ENCODE data around the gene ZNF423. TPM values are rescaled to one million over a fixed set of nuclear protein-coding genes. Genes with fewer than 3 reads are reported as not detected.

Gene ZNF423
- total and polyA plus RNA-seq, 7 donors = 2.3 to 30.7 (median 14.4) TPM

- Histone ChIP-seq H3K27me3 (ENCODE audit: insufficient read depth in 3 of 3, low read length in 2 of 3) (no peaks in the 10 kb centered on the region), H3K9me3 (no peaks in the 10 kb centered on the region), H3K4me3 (no peak overlapping the region), H3K36me3 (ENCODE audit: insufficient read depth in 1 of 2, low read depth in 1 of 2) (peaks cover 0 to 26% of the 10 kb centered on the region in 2 donors), H3K4me1 (peaks cover 6% of the 10 kb centered on the region), H3K27ac (no peak overlapping the region)
- no peak for TF ChIP-seq CTCF (IDR thresholded peaks at IDR 0.05)
- intact Hi-C loops (cut with DNase I) = no loop called here
- ATAC-seq = no peak
- WGBS, 3 donors = 84 to 91% (median 90%) methylated on average over 9 of the region's 9 CpGs
- DNase-seq = no peak
Observed at GRCh38 chr16:49632086-49632794, 223.7 kb downstream of the ZNF423 start.

GRCh38 chr16:49631187-49632041, 224.5 kb downstream of the ZNF423 start:
- H3K9me3 ChIP-seq = no peaks in the 10 kb centered on the region
- DNase-seq (no peak), ATAC-seq (peak in 1 of 4 donors; percentile 34)
- TF ChIP-seq CTCF (IDR thresholded peaks at IDR 0.05) = no peak
- H3K4me3 ChIP-seq = no peak overlapping the region
- intact Hi-C loops (cut with DNase I) = no loop called here
- 49 to 59% (median 55%) methylated on average over 5 of the region's 5 CpGs for whole genome bisulfite sequencing, 3 donors
- no peaks in the 10 kb centered on the region for H3K27me3 ChIP-seq (ENCODE audit: insufficient read depth in 3 of 3, low read length in 2 of 3)
- H3K36me3 ChIP-seq (ENCODE audit: insufficient read depth in 1 of 2, low read depth in 1 of 2) = peaks cover 0 to 17% of the 10 kb centered on the region in 2 donors
- peaks cover 6% of the 10 kb centered on the region for H3K4me1 ChIP-seq
- no peak overlapping the region for H3K27ac ChIP-seq

GRCh38 chr16:49630783-49631182, 225.1 kb downstream of the ZNF423 start:
- WGBS, 3 donors = 92 to 95% (median 94%) methylated on average over 4 of the region's 4 CpGs
- Histone ChIP-seq H3K27me3 (ENCODE audit: insufficient read depth in 3 of 3, low read length in 2 of 3) (no peaks in the 10 kb centered on the region), H3K4me3 (no peak overlapping the region), H3K27ac (no peak overlapping the region), H3K4me1 (peaks cover 6% of the 10 kb centered on the region), H3K9me3 (no peaks in the 10 kb centered on the region), H3K36me3 (ENCODE audit: insufficient read depth in 1 of 2, low read depth in 1 of 2) (peaks cover 0 to 16% of the 10 kb centered on the region in 2 donors)
- intact Hi-C loops (cut with DNase I) = no loop called here
- ATAC-seq (no peak), DNase-seq (no peak)
- TF ChIP-seq CTCF (IDR thresholded peaks at IDR 0.05) = no peak

GRCh38 chr16:49629851-49630250, 226.1 kb downstream of the ZNF423 start:
- H3K27ac ChIP-seq = no peak overlapping the region
- peaks cover 6% of the 10 kb centered on the region for H3K4me1 ChIP-seq
- 97 to 100% (median 98%) methylated on average over 7 of the region's 7 CpGs for WGBS, 3 donors
- ATAC-seq (no peak), DNase-seq (no peak)
- H3K36me3 ChIP-seq (ENCODE audit: insufficient read depth in 1 of 2, low read depth in 1 of 2) = peaks cover 0 to 16% of the 10 kb centered on the region in 2 donors
- intact Hi-C loops (cut with DNase I) = no loop called here
- H3K4me3 ChIP-seq = no peak overlapping the region
- no peak for TF ChIP-seq CTCF (IDR thresholded peaks at IDR 0.05)
- no peaks in the 10 kb centered on the region for H3K9me3 ChIP-seq
- H3K27me3 ChIP-seq (ENCODE audit: insufficient read depth in 3 of 3, low read length in 2 of 3) = no peaks in the 10 kb centered on the region

Data from psoas muscle (tissue), 8 donors.